Right renal cortex interstitium (tissue), 3 donors: ENCODE data around the gene ALDOC. TPM values are rescaled to one million over a fixed set of nuclear protein-coding genes. Genes with fewer than 3 reads are reported as not detected.

Experiments used
- DNase-seq, 3 donors: peaks; one replicate each; pipeline ENCODE4 v3.0.0-alpha.2; 2013; ENCODE audit warnings: low read depth in 3 of 3, low spot score in 2 of 3
- polyA plus RNA-seq, 3 donors: library from polyadenylated mRNA; unstranded; fragments of 120-200 nt; gene quantifications; one replicate each; pipeline ENCODE4 v1.2.1, GENCODE V29; 2013; ENCODE audit not compliant: insufficient read length in 3 of 3

Gene ALDOC
- polyA plus RNA-seq, 3 donors, result 23.4 to 26.9 (median 25.3) TPM

DNA sequence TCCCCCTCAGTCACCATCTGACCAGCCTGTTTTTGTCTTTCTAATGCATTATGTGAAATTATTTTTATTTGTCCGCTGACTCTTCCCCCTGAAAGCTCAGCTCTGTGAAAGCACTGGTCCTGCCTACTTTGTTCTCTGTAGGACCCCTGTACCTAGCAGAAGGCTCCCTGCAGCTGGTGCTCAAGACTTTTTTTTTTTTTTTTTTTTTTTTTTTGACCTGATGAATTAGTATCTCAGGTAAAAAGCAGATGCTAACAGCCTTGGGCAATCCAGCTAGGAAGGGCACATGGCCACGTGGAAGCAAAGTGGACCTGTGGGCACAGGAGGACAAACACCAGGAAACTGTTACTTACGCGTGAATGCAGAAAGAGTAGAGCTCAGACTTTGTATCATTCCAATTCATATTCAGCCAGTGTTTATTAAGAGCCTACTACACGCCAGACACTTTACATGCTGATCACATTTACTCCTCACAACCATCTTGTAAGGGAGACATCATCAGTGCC is 23.6 kb downstream of the ALDOC start:
- no peak for DNase-seq

- DNase-seq, result peak; percentile 67 to 75 (median 72)
Observed at GRCh38 chr17:28552176-28552999, 24.3 kb downstream of the ALDOC start, which contains the start of gene UNC119. UNC119 (minus strand) TSS chr17:28552624; CDS start chr17:28552557, 67 bp downstream.

GRCh38 chr17:28551421-28552175 is 25.1 kb downstream of the ALDOC start:
- DNase-seq, result no peak

- DNase-seq, result no peak
Observed at GRCh38 chr17:28550858-28551257, 25.8 kb downstream of the ALDOC start.

DNA sequence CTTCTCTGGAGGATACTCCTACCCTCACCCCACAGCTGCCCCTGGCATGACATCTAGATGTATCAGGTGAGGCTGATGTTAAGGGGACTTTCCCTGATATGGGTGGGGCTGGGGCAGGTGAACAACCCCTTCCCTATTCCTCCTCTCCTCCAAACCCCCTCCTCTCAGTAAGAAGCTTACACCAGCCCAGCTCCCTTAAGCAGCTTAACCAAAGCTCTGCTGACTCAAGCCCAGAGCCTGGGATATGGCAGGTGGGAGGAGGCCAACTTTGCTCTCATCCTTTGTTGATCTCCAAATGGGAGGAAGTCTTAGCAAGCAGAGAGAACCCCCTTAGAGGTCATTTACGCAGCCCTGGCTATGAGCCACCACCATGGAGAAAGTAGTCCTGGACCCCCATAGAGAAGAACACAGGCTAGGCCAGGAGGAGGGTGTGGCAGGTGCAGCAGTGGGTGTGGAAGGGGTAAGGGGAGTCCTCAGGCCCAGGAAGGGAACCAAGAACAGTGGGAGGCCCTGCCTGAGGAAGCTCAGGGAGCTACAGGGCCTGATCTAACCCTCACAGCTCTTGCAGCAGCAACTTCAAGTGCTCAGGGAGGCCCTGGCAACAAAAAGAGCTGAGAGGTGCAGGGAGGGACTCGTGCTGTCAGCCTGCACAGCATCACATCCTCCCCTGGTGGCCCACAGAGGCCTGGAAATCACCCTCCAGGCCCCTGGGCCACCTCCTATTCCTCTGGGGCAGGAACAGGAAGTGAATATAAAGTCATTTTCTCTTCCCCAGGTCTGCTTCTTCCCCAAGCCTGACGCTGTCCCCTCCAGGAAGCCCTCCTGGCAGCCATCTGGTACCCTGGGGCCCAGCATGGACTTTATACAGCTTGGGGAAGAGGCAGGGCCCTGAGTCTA is 27.2 kb downstream of the ALDOC start:
- no peak for DNase-seq

- no peak for DNase-seq
Observed at GRCh38 chr17:28548417-28549130, 28.1 kb downstream of the ALDOC start.

DNA sequence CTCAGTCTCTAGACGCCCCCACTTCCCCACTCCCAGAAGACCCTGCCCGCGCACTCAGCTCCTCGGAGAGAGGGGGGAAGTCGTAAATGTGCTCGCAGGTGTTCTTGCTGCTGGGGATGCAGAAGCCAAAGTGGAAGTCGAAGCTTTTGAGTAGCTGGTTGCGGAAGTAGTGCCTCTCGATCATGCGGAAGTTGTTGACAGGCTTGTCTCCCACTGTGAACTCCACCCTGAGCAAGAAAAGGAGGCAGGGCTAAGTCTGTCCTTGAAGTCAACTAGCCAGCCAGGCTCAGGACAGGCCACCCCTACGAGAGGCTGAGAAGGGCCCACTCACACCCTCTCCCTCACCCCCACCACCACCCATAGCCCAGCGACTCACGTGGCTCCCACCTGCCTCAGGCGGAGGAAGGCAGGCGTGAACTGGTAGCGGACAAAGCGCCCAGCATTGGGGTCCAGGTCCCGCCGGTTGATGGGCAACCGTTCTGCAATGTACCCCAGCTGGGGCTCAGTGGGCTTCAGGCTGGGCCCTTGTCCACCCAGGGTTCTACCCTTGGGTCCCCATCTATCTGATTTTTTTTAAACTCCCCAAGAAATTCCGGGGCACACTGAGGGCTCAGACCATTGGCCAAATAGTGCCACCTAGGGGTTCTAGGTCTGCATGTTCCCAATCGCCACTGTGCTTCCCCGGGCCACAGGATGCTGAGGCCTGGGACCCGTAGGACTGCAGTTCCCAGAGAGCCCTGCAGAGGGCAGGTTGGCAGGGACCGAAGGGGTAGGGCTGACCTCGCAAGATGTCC is 28.9 kb downstream of the ALDOC start:
- no peak for DNase-seq

- DNase-seq, result no peak
Observed at GRCh38 chr17:28547096-28547622, 29.5 kb downstream of the ALDOC start.

GRCh38 chr17:28545787-28546415 is 30.8 kb downstream of the ALDOC start:
- no peak for DNase-seq

DNA sequence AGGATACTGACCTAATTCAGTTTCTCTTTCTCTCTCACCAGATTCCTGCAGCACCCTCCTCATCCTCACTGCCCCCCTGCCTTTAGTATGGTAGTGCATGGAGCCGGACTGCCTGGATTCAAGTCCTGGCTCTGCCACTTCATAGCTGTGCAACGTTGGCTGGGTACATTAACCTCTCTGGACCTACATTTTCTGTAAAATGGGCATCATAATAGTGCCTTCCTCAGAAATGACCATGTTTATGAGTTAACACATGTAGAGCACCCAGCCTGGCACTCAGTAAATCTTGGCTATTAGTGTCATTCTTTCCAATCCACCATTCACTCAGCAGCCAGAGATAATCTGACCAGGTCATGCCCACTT is 31.6 kb downstream of the ALDOC start:
- DNase-seq, result no peak

- no peak for DNase-seq
Observed at GRCh38 chr17:28544402-28545140, 32.1 kb downstream of the ALDOC start.

GRCh38 chr17:28541439-28541838 is 35.3 kb downstream of the ALDOC start:
- DNase-seq, result no peak

DNA sequence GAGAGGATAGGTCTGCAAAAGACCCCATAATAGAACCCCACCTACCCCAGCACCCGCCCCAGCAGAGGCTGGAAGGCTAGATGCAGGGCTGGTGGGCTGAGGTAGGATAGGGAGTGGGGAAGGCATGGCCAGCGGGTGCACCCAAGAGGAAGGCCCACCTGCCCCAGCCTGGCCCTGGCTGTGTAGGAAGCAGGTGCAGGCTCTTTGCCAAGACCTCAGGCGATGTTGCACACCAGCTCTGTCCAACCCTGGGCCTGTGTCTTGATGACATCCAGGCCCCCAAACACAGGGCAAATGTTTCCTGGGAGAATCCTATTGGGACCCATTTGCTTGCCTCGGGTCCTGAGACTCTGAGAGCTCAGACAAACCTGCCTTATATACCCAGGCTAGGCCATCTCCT is 36.5 kb downstream of the ALDOC start:
- no peak for DNase-seq

GRCh38 chr17:28538296-28538895 is 38.3 kb downstream of the ALDOC start:
- DNase-seq, result no peak

- DNase-seq, result no peak
Observed at GRCh38 chr17:28537219-28537610, 39.5 kb downstream of the ALDOC start.

DNA sequence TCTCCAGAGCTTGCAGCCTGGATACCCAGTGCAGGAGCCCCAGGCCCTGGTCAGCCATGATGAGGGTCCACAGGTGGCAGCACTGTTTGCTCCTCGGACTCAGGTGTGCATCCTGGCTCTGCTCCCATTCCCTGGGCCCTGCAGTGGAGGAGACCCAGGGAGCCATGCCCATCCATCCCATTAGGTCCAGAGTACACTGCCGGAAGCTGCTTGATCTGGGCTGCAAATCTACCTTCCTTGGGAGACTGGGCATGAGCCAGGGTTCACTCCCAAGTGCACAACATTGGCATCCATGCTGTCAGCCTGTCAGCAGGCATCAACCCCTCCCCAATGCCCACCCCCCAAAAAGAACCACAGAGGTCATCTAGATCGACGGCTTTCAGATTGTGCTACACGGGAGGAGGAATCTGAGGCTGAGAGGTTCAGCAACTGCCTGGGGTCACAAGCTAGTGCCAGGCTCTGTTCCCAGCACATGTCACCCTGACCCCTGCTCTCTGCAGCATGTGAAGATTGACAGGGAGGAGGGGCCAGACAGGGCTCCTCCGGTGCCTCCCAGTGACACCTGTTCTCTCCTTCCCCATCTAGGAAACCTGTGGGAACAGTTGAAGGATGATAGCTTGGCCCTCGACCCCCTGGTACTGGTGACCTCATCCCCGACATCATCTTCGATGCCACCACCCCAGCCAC is 40.0 kb downstream of the ALDOC start:
- no peak for DNase-seq
